ENCODE results near the gene PRICKLE3.

DNA sequence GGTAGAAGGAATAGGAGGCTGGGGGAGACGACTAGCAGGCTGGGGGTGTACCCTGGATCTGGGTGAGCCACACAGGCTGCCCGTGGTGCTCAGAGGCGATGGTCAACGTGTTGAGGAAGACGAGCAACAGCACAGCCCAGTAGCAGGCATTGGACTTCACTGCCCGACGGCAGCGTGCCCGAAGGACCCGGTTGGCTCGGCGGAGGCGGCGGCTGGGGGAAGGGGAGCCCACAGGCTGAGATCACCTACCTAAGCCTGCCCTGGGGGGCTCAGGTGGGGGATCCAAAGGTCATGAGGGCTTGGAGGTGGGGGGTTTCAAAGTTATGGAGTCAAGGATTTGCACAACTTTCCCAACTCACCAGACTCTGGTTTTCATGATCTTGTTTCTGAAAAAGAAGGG is 39.7 kb upstream of the PRICKLE3 start:
- TF ChIP-seq, protein P1, sequence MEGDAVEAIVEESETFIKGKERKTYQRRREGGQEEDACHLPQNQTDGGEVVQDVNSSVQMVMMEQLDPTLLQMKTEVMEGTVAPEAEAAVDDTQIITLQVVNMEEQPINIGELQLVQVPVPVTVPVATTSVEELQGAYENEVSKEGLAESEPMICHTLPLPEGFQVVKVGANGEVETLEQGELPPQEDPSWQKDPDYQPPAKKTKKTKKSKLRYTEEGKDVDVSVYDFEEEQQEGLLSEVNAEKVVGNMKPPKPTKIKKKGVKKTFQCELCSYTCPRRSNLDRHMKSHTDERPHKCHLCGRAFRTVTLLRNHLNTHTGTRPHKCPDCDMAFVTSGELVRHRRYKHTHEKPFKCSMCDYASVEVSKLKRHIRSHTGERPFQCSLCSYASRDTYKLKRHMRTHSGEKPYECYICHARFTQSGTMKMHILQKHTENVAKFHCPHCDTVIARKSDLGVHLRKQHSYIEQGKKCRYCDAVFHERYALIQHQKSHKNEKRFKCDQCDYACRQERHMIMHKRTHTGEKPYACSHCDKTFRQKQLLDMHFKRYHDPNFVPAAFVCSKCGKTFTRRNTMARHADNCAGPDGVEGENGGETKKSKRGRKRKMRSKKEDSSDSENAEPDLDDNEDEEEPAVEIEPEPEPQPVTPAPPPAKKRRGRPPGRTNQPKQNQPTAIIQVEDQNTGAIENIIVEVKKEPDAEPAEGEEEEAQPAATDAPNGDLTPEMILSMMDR (IDR thresholded peaks at IDR 0.05; ENCODE audit: low read depth, low read length, poor library complexity, severe bottlenecking), result no peak
- TF ChIP-seq EZH2phosphoT487 (IDR thresholded peaks at IDR 0.05; ENCODE audit: borderline replicate concordance, low read length), result no peak
